ENCODE measurements around the gene SAMD4A. TPM values are rescaled to one million over a fixed set of nuclear protein-coding genes. Genes with fewer than 3 reads are reported as not detected.

SAMD4A gene
- total and polyA plus RNA-seq, 10 donors = 2.3 to 31.0 (median 21.2) TPM

GRCh38 chr14:54768501-54769129 is 201.7 kb downstream of the SAMD4A start:
- Histone ChIP-seq H3K4me3 (no peak overlapping the region), H3K27ac (no peak overlapping the region), H3K9me3 (no peaks in the 10 kb centered on the region), H3K36me3 (peaks cover 0 to 56% (median 9%) of the 10 kb centered on the region in 6 donors), H3K27me3 (replicated peaks in 1 of 7) (no peaks in the 10 kb centered on the region), H3K4me1 (peaks cover 8 to 21% (median 13%) of the 10 kb centered on the region in 6 donors)
- DNase-seq = no peak
- intact Hi-C loops (cut with DNase I; ENCODE audit: low total_unique reads) = no loop called here
- 72 to 88% (median 80%) methylated on average over 9 of the region's 9 CpGs for WGBS, 5 donors
- TF ChIP-seq POLR2AphosphoS5 (IDR thresholded peaks at IDR 0.05) (no peak), CTCF (IDR thresholded peaks at IDR 0.05 in 8 of 11, conservative IDR thresholded peaks at IDR 0.05 in 3 of 11) (no peak), POLR2A (IDR thresholded peaks at IDR 0.05) (no peak)

- H3K4me3 ChIP-seq = no peak overlapping the region
- peaks cover 0 to 46% (median 5%) of the 10 kb centered on the region in 6 donors for H3K36me3 ChIP-seq
- TF ChIP-seq CTCF (IDR thresholded peaks at IDR 0.05 in 8 of 11, conservative IDR thresholded peaks at IDR 0.05 in 3 of 11) (no peak), POLR2AphosphoS5 (IDR thresholded peaks at IDR 0.05) (no peak), POLR2A (IDR thresholded peaks at IDR 0.05) (no peak)
- no peak overlapping the region for H3K27ac ChIP-seq
- H3K27me3 ChIP-seq (replicated peaks in 1 of 7) = no peaks in the 10 kb centered on the region
- 89 to 95% (median 90%) methylated on average over 14 of the region's 14 CpGs for WGBS, 5 donors
- H3K9me3 ChIP-seq = no peaks in the 10 kb centered on the region
- H3K4me1 ChIP-seq = peaks cover 16 to 32% (median 20%) of the 10 kb centered on the region in 6 donors
- DNase-seq = no peak
- intact Hi-C loops (cut with DNase I; ENCODE audit: low total_unique reads) = no loop called here
Observed at GRCh38 chr14:54769951-54770863, 203.3 kb downstream of the SAMD4A start.

GRCh38 chr14:54771411-54772027 is 204.6 kb downstream of the SAMD4A start:
- TF ChIP-seq CTCF (IDR thresholded peaks at IDR 0.05 in 8 of 11, conservative IDR thresholded peaks at IDR 0.05 in 3 of 11) (no peak), POLR2AphosphoS5 (IDR thresholded peaks at IDR 0.05) (no peak), POLR2A (IDR thresholded peaks at IDR 0.05) (no peak)
- Histone ChIP-seq H3K27me3 (replicated peaks in 1 of 7) (no peaks in the 10 kb centered on the region), H3K9me3 (no peaks in the 10 kb centered on the region), H3K4me1 (peaks cover 23 to 43% (median 30%) of the 10 kb centered on the region in 6 donors), H3K36me3 (peaks cover 0 to 46% (median 2%) of the 10 kb centered on the region in 6 donors), H3K4me3 (no peak overlapping the region), H3K27ac (peak overlapping the region in 1 of 8 donors; percentile 2)
- WGBS, 5 donors = 74 to 100% (median 87%) methylated on average over 5 to 6 of the region's 6 CpGs
- intact Hi-C loops (cut with DNase I; ENCODE audit: low total_unique reads) = loop anchor here (2.0 kb wide), 1 partner anchor 207 kb away; no protein-coding TSS in a partner anchor
- DNase-seq = no peak
